ENCODE data around the gene PGA4. TPM values are rescaled to one million over a fixed set of nuclear protein-coding genes. Genes with fewer than 3 reads are reported as not detected.
"Not testable (repeated sequence)": the region's sequence is repeated elsewhere in the genome, so short reads cannot be mapped to it uniquely, and the experiment has no call there.

Gene PGA4
- total and polyA plus RNA-seq, 2 of the 8 experiments (the other 6 are each of a cell fraction or from before 2014, with no cell fraction given) = 1.3 TPM; not detected in 1

DNA sequence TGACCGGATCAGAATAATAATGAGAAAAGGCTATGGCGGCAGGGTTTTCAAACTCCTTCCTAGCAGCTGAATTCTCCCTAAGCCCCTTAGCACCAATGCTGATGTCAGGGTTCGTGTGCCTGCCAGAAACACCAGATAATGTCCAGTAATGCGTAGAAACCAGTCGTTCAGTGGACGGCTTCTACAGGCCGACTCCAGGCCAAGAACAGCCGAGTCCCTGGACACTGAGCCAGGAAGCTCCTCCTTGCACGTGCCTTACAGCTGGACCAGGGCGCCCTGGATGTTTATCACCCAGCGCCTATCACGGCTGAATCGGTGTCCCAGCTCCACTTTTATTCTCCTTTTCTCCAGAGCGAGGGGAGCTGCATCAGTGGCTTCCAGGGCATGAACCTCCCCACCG lies 9.9 kb upstream of the PGA4 start:
- H3K9ac ChIP-seq (replicated peaks in 1 of 4; ENCODE audit: extremely low read depth in 1 of 4, low read depth in 3 of 4, low read length in 3 of 4); H2BK12ac ChIP-seq (ENCODE audit: low read depth, low read length); H3K27ac ChIP-seq (ENCODE audit: low read depth, low read length); H4K8ac ChIP-seq (ENCODE audit: extremely low read depth, insufficient read depth, low read length); H2BK120ac ChIP-seq (replicated peaks; ENCODE audit: low read depth, low read length); H2BK5ac ChIP-seq (ENCODE audit: low read depth, low read length); CTCF ChIA-PET (ENCODE audit: partially characterized antibody); H2AFZ ChIP-seq (ENCODE audit: low read length); H3K4me3 ChIP-seq (ENCODE audit: extremely low read depth in 1 of 4, insufficient read depth in 2 of 4, low read depth in 3 of 4, low read length in 4 of 4); H3K4me2 ChIP-seq (ENCODE audit: insufficient read depth in 1 of 2, low read depth in 2 of 2, low read length in 2 of 2); H4K20me1 ChIP-seq (replicated peaks in 1 of 2; ENCODE audit: control insufficient read depth in 1 of 2, insufficient read depth in 2 of 2, low read length in 2 of 2); POLR2A ChIA-PET (ENCODE audit: partially characterized antibody); H3K27me3 ChIP-seq (replicated peaks in 1 of 4; ENCODE audit: control insufficient read depth in 3 of 4, extremely low read depth in 1 of 4, insufficient read depth in 3 of 4, low read length in 3 of 4); H3K56ac ChIP-seq (replicated peaks; ENCODE audit: insufficient read length, low read depth, low read length); H4K5ac ChIP-seq (ENCODE audit: insufficient read length, low read depth, low read length); H3K79me1 ChIP-seq (ENCODE audit: low read depth, low read length); H3K23ac ChIP-seq (ENCODE audit: insufficient read length); H3K23me2 ChIP-seq (ENCODE audit: low read depth, low read length); H3K36me3 ChIP-seq (ENCODE audit: control insufficient read depth in 2 of 4, insufficient read depth in 4 of 4, low read length in 3 of 4); H3K18ac ChIP-seq (ENCODE audit: extremely low read depth, low read length); H3K4ac ChIP-seq (replicated peaks; ENCODE audit: insufficient read length, low read depth, low read length); H3K79me2 ChIP-seq (ENCODE audit: control insufficient read depth in 1 of 2, insufficient read depth in 2 of 2, low read length in 2 of 2); H4K91ac ChIP-seq (replicated peaks; ENCODE audit: insufficient read length, low read length); FAIRE-seq; H3K9me3 ChIP-seq (ENCODE audit: insufficient read depth in 2 of 2, low read depth in 1 of 2, low read length in 1 of 2); H2AK5ac ChIP-seq (ENCODE audit: low read depth, low read length); H2BK20ac ChIP-seq (ENCODE audit: low read length); H2BK15ac ChIP-seq (ENCODE audit: low read length); H3K14ac ChIP-seq (ENCODE audit: insufficient read length); DNase-seq (ENCODE audit: low read depth in 1 of 2, low spot score in 2 of 2); H3K4me1 ChIP-seq (replicated peaks in 1 of 4; ENCODE audit: control insufficient read depth in 3 of 4, insufficient read depth in 4 of 4, low read length in 3 of 4): not testable (repeated sequence)
- WGBS, 2 experiments (ENCODE audit: extremely low coverage in 1 of 2, insufficient coverage in 1 of 2, insufficient read length in 1 of 2, insufficient replicate concordance in 2 of 2, low coverage in 1 of 2, low lambda C conversion rate in 2 of 2, missing lambda C conversion rate in 1 of 2) = no CpG with 5 or more reads among the region's 15 CpGs

DNA sequence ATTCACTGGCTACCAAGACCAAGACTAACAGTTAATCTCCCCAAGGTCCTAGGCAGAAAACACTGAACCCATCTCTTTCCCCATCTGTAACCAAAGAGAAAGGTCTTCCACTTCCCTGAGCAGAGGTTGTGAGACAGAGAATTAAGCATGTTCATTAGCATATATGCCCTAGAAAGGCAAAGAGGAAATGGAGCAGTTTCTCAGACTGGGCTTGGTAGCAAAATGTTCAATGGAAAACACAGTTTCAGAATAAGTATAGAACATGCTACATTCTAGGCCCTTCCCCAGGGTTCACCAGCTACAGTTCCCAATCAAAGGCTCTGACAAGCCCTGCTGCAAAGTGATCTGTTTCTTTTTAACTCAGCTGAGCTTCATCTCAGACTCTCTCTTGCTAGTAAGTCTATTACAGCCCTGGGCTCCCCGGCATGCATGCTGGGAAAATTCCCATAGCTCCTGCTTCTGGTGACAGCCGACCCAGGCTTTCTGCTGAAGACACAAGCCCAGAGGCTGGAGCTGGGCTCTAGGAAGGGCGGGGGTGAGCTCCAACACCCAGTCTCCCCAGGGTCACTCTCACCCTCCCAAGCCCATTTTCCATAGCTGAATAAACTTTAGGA lies 8.3 kb upstream of the PGA4 start:
- H2AK5ac ChIP-seq (ENCODE audit: low read depth, low read length); H2AFZ ChIP-seq (ENCODE audit: low read length); H2BK15ac ChIP-seq (ENCODE audit: low read length); CTCF ChIA-PET (ENCODE audit: partially characterized antibody); H3K79me2 ChIP-seq (ENCODE audit: control insufficient read depth in 1 of 2, insufficient read depth in 2 of 2, low read length in 2 of 2); H3K18ac ChIP-seq (ENCODE audit: extremely low read depth, low read length); H2BK5ac ChIP-seq (ENCODE audit: low read depth, low read length); H3K56ac ChIP-seq (replicated peaks; ENCODE audit: insufficient read length, low read depth, low read length); H2BK12ac ChIP-seq (ENCODE audit: low read depth, low read length); H3K4ac ChIP-seq (replicated peaks; ENCODE audit: insufficient read length, low read depth, low read length); H3K9ac ChIP-seq (replicated peaks in 1 of 4; ENCODE audit: extremely low read depth in 1 of 4, low read depth in 3 of 4, low read length in 3 of 4); H3K27me3 ChIP-seq (replicated peaks in 1 of 4; ENCODE audit: control insufficient read depth in 3 of 4, extremely low read depth in 1 of 4, insufficient read depth in 3 of 4, low read length in 3 of 4); H4K8ac ChIP-seq (ENCODE audit: extremely low read depth, insufficient read depth, low read length); H4K20me1 ChIP-seq (replicated peaks in 1 of 2; ENCODE audit: control insufficient read depth in 1 of 2, insufficient read depth in 2 of 2, low read length in 2 of 2); H3K4me3 ChIP-seq (ENCODE audit: extremely low read depth in 1 of 4, insufficient read depth in 2 of 4, low read depth in 3 of 4, low read length in 4 of 4); H2BK20ac ChIP-seq (ENCODE audit: low read length); DNase-seq (ENCODE audit: low read depth in 1 of 2, low spot score in 2 of 2); H3K23ac ChIP-seq (ENCODE audit: insufficient read length); H3K36me3 ChIP-seq (ENCODE audit: control insufficient read depth in 2 of 4, insufficient read depth in 4 of 4, low read length in 3 of 4); FAIRE-seq; H2BK120ac ChIP-seq (replicated peaks; ENCODE audit: low read depth, low read length); H3K4me2 ChIP-seq (ENCODE audit: insufficient read depth in 1 of 2, low read depth in 2 of 2, low read length in 2 of 2); H3K79me1 ChIP-seq (ENCODE audit: low read depth, low read length); H4K5ac ChIP-seq (ENCODE audit: insufficient read length, low read depth, low read length); H3K14ac ChIP-seq (ENCODE audit: insufficient read length); H3K27ac ChIP-seq (ENCODE audit: low read depth, low read length); H4K91ac ChIP-seq (replicated peaks; ENCODE audit: insufficient read length, low read length); H3K9me3 ChIP-seq (ENCODE audit: insufficient read depth in 2 of 2, low read depth in 1 of 2, low read length in 1 of 2); POLR2A ChIA-PET (ENCODE audit: partially characterized antibody); H3K23me2 ChIP-seq (ENCODE audit: low read depth, low read length); H3K4me1 ChIP-seq (replicated peaks in 1 of 4; ENCODE audit: control insufficient read depth in 3 of 4, insufficient read depth in 4 of 4, low read length in 3 of 4): not testable (repeated sequence)
- no CpG with 5 or more reads among the region's 3 CpGs for WGBS, 2 experiments (ENCODE audit: extremely low coverage in 1 of 2, insufficient coverage in 1 of 2, insufficient read length in 1 of 2, insufficient replicate concordance in 2 of 2, low coverage in 1 of 2, low lambda C conversion rate in 2 of 2, missing lambda C conversion rate in 1 of 2)
